Endothelial cell of umbilical vein (primary cell): ENCODE results near the gene PHC2. TPM values are rescaled to one million over a fixed set of nuclear protein-coding genes. Genes with fewer than 3 reads are reported as not detected.

ENCODE experiments used
- BruUV-seq: library from RNA; stranded (reverse); fragments of 400-500 nt; replicated peaks from 2 replicates; lab custom pipeline; 2021; lab: Mats Ljungman, UMichigan
- CTCF ChIA-PET: fragments of 300-600, 350-600 bp; sonication (Branson Sonifier 250); formaldehyde crosslinking; loops from one replicate; lab custom pipeline; 2021; ENCODE audit warnings: antibody characterized with exemption, inconsistent platforms; lab: Charles Lee
- POLR2A ChIA-PET: fragments of 300-600, 350-600 bp; sonication (Branson Sonifier 250); formaldehyde crosslinking; loops from one replicate; lab custom pipeline; 2021; ENCODE audit warnings: antibody characterized with exemption, inconsistent platforms; lab: Charles Lee
- DNase-seq: peaks from one replicate; pipeline ENCODE4 v3.0.0-alpha.2; 2011; ENCODE audit warnings: low read depth, low spot score
- FAIRE-seq: peaks from 2 replicates; lab custom pipeline; 2011; peaks lifted over from hg19 to GRCh38; lab: Jason Lieb, UNC
- H2AFZ ChIP-seq: 2 replicates; pipeline ENCODE4 v1.6.0; 2012; ENCODE audit warnings: low read depth, low read length, control low read depth, inconsistent platforms
- H3K27ac ChIP-seq: 2 replicates; pipeline ENCODE4 v1.5.1; 2011; ENCODE audit warnings: low read depth, mild to moderate bottlenecking, control low read depth, low read length, moderate library complexity; ENCODE audit not compliant: insufficient read depth
- H3K27me3 ChIP-seq, 2 experiments: 2 replicates each; pipeline versions ENCODE4 v1.6.0 to v1.6.1; 2011; ENCODE audit warnings: low read length in 2 of 2, mixed read lengths in 1 of 2; ENCODE audit not compliant: control insufficient read depth in 2 of 2, insufficient read depth in 2 of 2
- H3K36me3 ChIP-seq, 2 experiments: 2 replicates in 1 of 2; 3 replicates in 1 of 2; pipeline ENCODE4 v1.5.1; 2011; ENCODE audit warnings: low read length in 2 of 2, mild to moderate bottlenecking in 1 of 2, moderate library complexity in 1 of 2; ENCODE audit not compliant: control insufficient read depth in 2 of 2, insufficient read depth in 2 of 2; ENCODE audit errors: extremely low read depth in 1 of 2
- H3K4me1 ChIP-seq: 3 replicates; pipeline ENCODE4 v1.5.1; 2011; ENCODE audit warnings: mild to moderate bottlenecking, low read length; ENCODE audit not compliant: control insufficient read depth, insufficient read depth; ENCODE audit errors: extremely low read depth
- H3K4me2 ChIP-seq: 2 replicates; pipeline ENCODE4 v1.6.1; 2011; ENCODE audit warnings: low read length, control low read depth, mixed read lengths; ENCODE audit not compliant: insufficient read depth
- H3K4me3 ChIP-seq, 3 experiments: fragments of 200-600 bp in 1 of 3; sonication (generic), shearing (Covaris generic) in 1 of 3; replicated peaks in 1 of 3; 2 replicates each; pipeline ENCODE4 v1.5.1; 2011 to 2016; ENCODE audit warnings: control low read depth in 3 of 3, low read length in 3 of 3, mild to moderate bottlenecking in 2 of 3, inconsistent platforms in 1 of 3, low read depth in 1 of 3, moderate library complexity in 1 of 3; ENCODE audit not compliant: insufficient read depth in 1 of 3
- H3K79me2 ChIP-seq: 2 replicates; pipeline ENCODE4 v1.6.0; 2012; ENCODE audit warnings: low read length, inconsistent platforms; ENCODE audit not compliant: control insufficient read depth, insufficient read depth
- H3K9ac ChIP-seq: replicated peaks from 2 replicates; pipeline ENCODE3; 2011; ENCODE audit warnings: low read length, control low read depth; ENCODE audit not compliant: insufficient read depth; ENCODE audit errors: extremely low read depth
- H3K9me1 ChIP-seq: replicated peaks from 3 replicates; pipeline ENCODE4 v1.6.0; 2011; ENCODE audit warnings: mild to moderate bottlenecking, low read length; ENCODE audit not compliant: control insufficient read depth, insufficient read depth; ENCODE audit errors: extremely low read depth
- H3K9me3 ChIP-seq: replicated peaks from 2 replicates; pipeline ENCODE4 v1.5.1; 2012; ENCODE audit warnings: low read length, inconsistent platforms; ENCODE audit not compliant: control insufficient read depth, insufficient read depth
- H4K20me1 ChIP-seq: replicated peaks from 2 replicates; pipeline ENCODE3; 2011; ENCODE audit warnings: mild to moderate bottlenecking, low read length; ENCODE audit not compliant: control insufficient read depth, insufficient read depth; ENCODE audit errors: extremely low read depth
- EZH2 ChIP-seq: IDR thresholded peaks from 2 replicates; pipeline ENCODE4 v1.6.1; 2012; ENCODE audit warnings: borderline replicate concordance, low read depth, mild to moderate bottlenecking, moderate library complexity, low read length, inconsistent platforms; ENCODE audit not compliant: severe bottlenecking
- FOS ChIP-seq: IDR thresholded peaks from 2 replicates; pipeline ENCODE4 v1.6.1; 2011; ENCODE audit warnings: mild to moderate bottlenecking, low read length, moderate library complexity, borderline replicate concordance; ENCODE audit not compliant: insufficient read depth
- GATA2 ChIP-seq: IDR thresholded peaks from 2 replicates; pipeline ENCODE4 v1.7.0; 2011; ENCODE audit warnings: low read depth, mild to moderate bottlenecking, moderate library complexity, mixed read lengths, low read length; ENCODE audit not compliant: insufficient read length, insufficient read depth
- JUN ChIP-seq: IDR thresholded peaks from 2 replicates; pipeline ENCODE4 v1.6.1; 2011; ENCODE audit warnings: borderline replicate concordance, low read depth; ENCODE audit not compliant: insufficient read length, insufficient read depth
- MAX ChIP-seq: IDR thresholded peaks from 2 replicates; pipeline ENCODE4 v1.6.1; 2011; ENCODE audit not compliant: insufficient read depth, insufficient read length
- MYC ChIP-seq: IDR thresholded peaks from one replicate; pipeline ENCODE4 v1.6.1; 2011; ENCODE audit warnings: mild to moderate bottlenecking, low read depth, low read length
- POLR2A ChIP-seq: IDR thresholded peaks from 2 replicates; pipeline ENCODE4 v1.6.1; 2012; ENCODE audit warnings: low read depth, mild to moderate bottlenecking, control low read depth, low read length
- POLR2AphosphoS5 ChIP-seq: IDR thresholded peaks from 2 replicates; pipeline ENCODE4 v1.6.1; 2012; ENCODE audit warnings: low read depth, mild to moderate bottlenecking, control low read depth, low read length, moderate library complexity; ENCODE audit not compliant: insufficient read depth
- dilution Hi-C: fragments of 300-500 bp; cut with MboI; formaldehyde crosslinking; loops from one replicate; pipeline ENCODE4 v1.15.0; 2019; ENCODE audit warnings: low sequenced_read_pairs; ENCODE audit not compliant: extremely low pct_ligation_motif_present
- intact Hi-C: fragments of 100-400 bp; cut with micrococcal nuclease; formaldehyde crosslinking; loops from one replicate; pipeline ENCODE4 v1.10.0; 2022
- polyA plus RNA-seq, 4 experiments: library from polyadenylated mRNA; depleted of rRNA in 3 of 4; stranded (reverse) in 3 of 4; unstranded in 1 of 4; fragments of >200 nt; gene quantifications; 2 replicates each; pipeline versions ENCODE4 v1.2.1 to v1.2.3, GENCODE V29; 2011 to 2012; ENCODE audit warnings: missing spikeins in 1 of 4
- total RNA-seq: library from RNA; stranded (reverse); gene quantifications from 2 replicates; pipeline ENCODE4 v1.2.3, GENCODE V29; 2021
- TF ChIP-seq, protein P1 (sequence below), 2 donors: IDR thresholded peaks; 1 replicate in 1 of 2; 2 replicates in 1 of 2; pipeline ENCODE4 v1.5.1; 2011; ENCODE audit warnings: low read length in 2 of 2, mild to moderate bottlenecking in 2 of 2, moderate library complexity in 2 of 2, control low read depth in 1 of 2, inconsistent platforms in 1 of 2, low read depth in 1 of 2; ENCODE audit not compliant: insufficient read depth in 1 of 2; ENCODE audit errors: extremely low read depth in 1 of 2

Gene PHC2
- total and polyA plus RNA-seq, 2 donors (not counting 3 experiments of a cell fraction or from before 2014, with no cell fraction given) = 65.6 to 79.0 TPM

DNA sequence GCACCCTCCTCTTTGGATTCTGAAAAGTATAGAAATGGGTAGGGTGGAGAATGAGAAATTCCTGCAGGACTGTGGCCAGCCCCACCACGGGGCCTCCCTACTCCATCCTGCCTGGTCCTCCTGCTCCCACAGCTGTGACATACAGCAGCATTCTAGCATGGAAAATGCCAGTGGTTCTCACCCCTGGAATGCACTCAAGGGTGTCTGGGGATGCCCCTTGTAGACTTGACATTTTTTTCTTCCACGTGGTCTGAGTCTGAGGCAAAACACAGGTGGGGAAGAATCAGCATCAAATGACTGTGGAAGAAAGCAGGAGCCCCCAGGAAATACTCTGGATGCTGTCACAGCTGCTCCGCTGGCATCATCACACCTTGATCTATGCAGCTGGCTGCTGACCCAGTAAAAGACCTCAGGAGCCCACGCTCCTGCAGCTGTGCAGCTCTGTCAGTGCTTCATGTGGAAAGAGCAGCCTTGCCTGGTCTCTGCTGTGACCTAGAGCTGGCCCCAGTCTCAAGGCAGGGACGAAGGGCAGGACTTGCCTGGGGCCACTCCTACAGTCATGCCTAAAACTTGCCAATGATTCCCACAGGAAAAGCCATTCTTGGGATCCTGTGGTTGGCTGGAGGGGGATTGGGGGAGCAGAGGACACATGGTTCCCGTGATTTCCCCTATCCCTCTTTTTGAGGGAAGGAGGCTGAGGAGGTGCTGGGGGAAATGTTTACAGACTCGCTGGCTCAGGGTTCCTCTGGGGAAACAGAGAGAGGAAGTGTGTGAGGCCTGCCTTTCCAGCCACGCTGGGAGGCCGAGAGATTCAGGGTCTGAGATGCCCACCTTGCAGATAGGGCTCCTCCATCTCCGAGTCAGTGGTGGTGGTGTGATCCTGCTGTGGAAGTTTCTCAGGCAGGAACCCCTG is 99.2 kb downstream of the PHC2 start:
- ChIA-PET CTCF (no interaction called here), POLR2A (no interaction called here)
- Histone ChIP-seq H4K20me1 (no peaks in the 10 kb centered on the region), H3K9ac (no peak overlapping the region), H3K36me3 (peaks cover 36 to 56% of the 10 kb centered on the region in 2 experiments), H3K27ac (no peak overlapping the region), H3K79me2 (peaks cover 47% of the 10 kb centered on the region), H3K4me1 (peaks cover 16% of the 10 kb centered on the region), H3K9me1 (no peaks in the 10 kb centered on the region), H2AFZ (no peak overlapping the region), H3K27me3 (no peaks in the 10 kb centered on the region), H3K9me3 (no peaks in the 10 kb centered on the region), H3K4me2 (no peak overlapping the region), H3K4me3 (no peak overlapping the region)
- DNase-seq (no peak), FAIRE-seq (no peak)
- TF ChIP-seq EZH2 (no peak), FOS (no peak), MYC (no peak), GATA2 (no peak), POLR2A (no peak), MAX (no peak), POLR2AphosphoS5 (no peak), JUN (no peak)
- TF ChIP-seq, protein P1, sequence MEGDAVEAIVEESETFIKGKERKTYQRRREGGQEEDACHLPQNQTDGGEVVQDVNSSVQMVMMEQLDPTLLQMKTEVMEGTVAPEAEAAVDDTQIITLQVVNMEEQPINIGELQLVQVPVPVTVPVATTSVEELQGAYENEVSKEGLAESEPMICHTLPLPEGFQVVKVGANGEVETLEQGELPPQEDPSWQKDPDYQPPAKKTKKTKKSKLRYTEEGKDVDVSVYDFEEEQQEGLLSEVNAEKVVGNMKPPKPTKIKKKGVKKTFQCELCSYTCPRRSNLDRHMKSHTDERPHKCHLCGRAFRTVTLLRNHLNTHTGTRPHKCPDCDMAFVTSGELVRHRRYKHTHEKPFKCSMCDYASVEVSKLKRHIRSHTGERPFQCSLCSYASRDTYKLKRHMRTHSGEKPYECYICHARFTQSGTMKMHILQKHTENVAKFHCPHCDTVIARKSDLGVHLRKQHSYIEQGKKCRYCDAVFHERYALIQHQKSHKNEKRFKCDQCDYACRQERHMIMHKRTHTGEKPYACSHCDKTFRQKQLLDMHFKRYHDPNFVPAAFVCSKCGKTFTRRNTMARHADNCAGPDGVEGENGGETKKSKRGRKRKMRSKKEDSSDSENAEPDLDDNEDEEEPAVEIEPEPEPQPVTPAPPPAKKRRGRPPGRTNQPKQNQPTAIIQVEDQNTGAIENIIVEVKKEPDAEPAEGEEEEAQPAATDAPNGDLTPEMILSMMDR (IDR thresholded peaks at IDR 0.05; ENCODE audit: extremely low read depth in 1 of 2, insufficient read depth in 1 of 2, low read depth in 1 of 2, low read length in 2 of 2) = no peak
- dilution Hi-C loops = no loop called here
- no TSS peak for BruUV-seq
- intact Hi-C loops = no loop called here
